Breast epithelium (tissue), 4 donors: ENCODE results near the gene ACSS2. TPM values are rescaled to one million over a fixed set of nuclear protein-coding genes. Genes with fewer than 3 reads are reported as not detected.

ENCODE experiments used
- DNase-seq, 2 donors: peaks; one replicate each; pipeline ENCODE4 v3.0.0-alpha.2; 2019; ENCODE audit warnings: low spot score in 2 of 2
- H3K27ac ChIP-seq, 2 donors: fragments of 200-600 bp; sonication (generic) in 1 of 2; one replicate each; pipeline ENCODE4 v1.5.1; 2016 to 2019; ENCODE audit warnings: mild to moderate bottlenecking in 1 of 2
- H3K27me3 ChIP-seq, 2 donors: fragments of 200-600 bp; sonication (generic) in 1 of 2; one replicate each; pipeline versions ENCODE4 v1.5.1 to v1.6.0; 2017 to 2019; ENCODE audit warnings: control low read depth in 1 of 2, mild to moderate bottlenecking in 1 of 2
- H3K36me3 ChIP-seq: fragments of 200-600 bp; one replicate; pipeline ENCODE4 v1.5.1; 2019
- H3K4me1 ChIP-seq, 2 donors: fragments of 200-600 bp; sonication (generic); one replicate each; pipeline ENCODE4 v1.5.1; 2016 to 2019; ENCODE audit warnings: control low read depth in 1 of 2
- H3K4me3 ChIP-seq, 3 donors: fragments of 200-600 bp; sonication (generic); 1 replicate in 2 of 3; 2 replicates in 1 of 3; pipeline ENCODE4 v1.5.1; 2016 to 2019; ENCODE audit warnings: mild to moderate bottlenecking in 3 of 3, moderate library complexity in 2 of 3
- H3K9me3 ChIP-seq, 2 donors: fragments of 200-600 bp; sonication (generic) in 1 of 2; one replicate each; pipeline ENCODE4 v1.5.1; 2016 to 2019; ENCODE audit warnings: control low read depth in 1 of 2
- CTCF ChIP-seq, 3 donors: fragments of 450-650 bp; IDR thresholded peaks; one replicate each; pipeline ENCODE4 v1.5.1; 2016 to 2017; ENCODE audit warnings: antibody characterized with exemption in 3 of 3, mild to moderate bottlenecking in 3 of 3, moderate library complexity in 3 of 3
- POLR2A ChIP-seq: fragments of 450-650 bp; IDR thresholded peaks from one replicate; pipeline ENCODE4 v1.6.1; 2016; ENCODE audit warnings: antibody characterized with exemption, mild to moderate bottlenecking, moderate library complexity
- POLR2AphosphoS5 ChIP-seq, 3 donors: sonication (generic); formaldehyde crosslinking; IDR thresholded peaks; one replicate each; pipeline ENCODE4 v1.6.1; 2017; ENCODE audit warnings: antibody characterized with exemption in 3 of 3
- intact Hi-C: fragments of 100-400 bp; cut with DNase I; formaldehyde crosslinking; loops from one replicate; pipeline ENCODE4 v1.15.1; 2023; ENCODE audit warnings: low total_unique reads
- total RNA-seq, 3 donors: library from RNA; depleted of rRNA; stranded (reverse); fragments of >200 nt; gene quantifications; one replicate each; pipeline ENCODE4 v1.1.0, GENCODE V29; 2016

Gene ACSS2
- total RNA-seq, 3 donors from 2014 or later = 70.1 to 137 (median 71.1) TPM

DNA sequence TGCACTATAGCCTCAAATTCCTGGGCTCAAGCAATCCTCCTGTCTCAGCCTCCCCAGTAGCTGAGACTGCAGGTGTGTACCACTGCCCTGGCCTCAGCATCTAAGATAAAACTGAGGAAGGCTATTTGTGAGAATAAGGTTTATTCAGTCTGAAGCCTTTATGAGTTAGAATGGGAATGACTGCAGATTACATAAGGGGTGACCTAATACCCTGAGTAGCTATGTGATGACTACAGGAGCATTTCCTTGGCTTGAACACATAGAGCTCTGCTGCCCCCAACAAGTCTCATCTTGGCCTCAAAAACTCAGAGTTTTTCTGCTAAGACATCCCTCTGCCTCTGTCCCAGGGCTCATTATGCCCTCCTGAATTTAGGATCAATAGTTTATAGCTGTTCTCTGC is 71.6 kb downstream of the ACSS2 start:
- intact Hi-C loops = no loop called here
- H3K36me3 ChIP-seq = no peaks in the 10 kb centered on the region

DNA sequence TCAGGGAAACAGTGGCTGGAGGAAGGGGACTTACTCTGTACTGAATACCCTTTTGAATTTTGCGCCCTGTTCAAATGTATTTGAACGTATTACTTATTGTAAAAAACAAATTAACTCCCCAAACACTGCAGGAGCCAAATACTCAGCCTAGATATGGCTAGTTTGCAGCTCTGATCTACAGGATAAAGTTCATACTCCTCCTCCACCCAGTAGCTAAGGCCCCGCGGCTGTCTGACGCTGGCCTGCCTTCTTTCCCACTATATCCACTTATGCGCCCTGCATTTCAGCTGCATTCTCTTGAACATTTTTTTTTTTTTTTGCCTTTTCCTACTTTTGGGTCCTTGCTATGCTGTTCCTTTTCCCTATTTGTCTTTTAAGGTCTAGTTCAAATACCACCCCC is 72.7 kb downstream of the ACSS2 start:
- intact Hi-C loops = no loop called here
- H3K4me3 ChIP-seq = no peak overlapping the region
- peak overlapping the region in 1 of 2 donors; percentile 8 for H3K27ac ChIP-seq
- no peaks in the 10 kb centered on the region for H3K36me3 ChIP-seq
- H3K4me1 ChIP-seq = no peaks in the 10 kb centered on the region
- H3K27me3 ChIP-seq = no peaks in the 10 kb centered on the region
- no peak for DNase-seq
- no peak for TF ChIP-seq POLR2AphosphoS5 (IDR thresholded peaks at IDR 0.05)
- no peak for TF ChIP-seq CTCF (IDR thresholded peaks at IDR 0.05)
- TF ChIP-seq POLR2A = no peak
- H3K9me3 ChIP-seq = no peaks in the 10 kb centered on the region

More for the DNA sequence above, 71.6 kb downstream of the ACSS2 start:
- no peak for DNase-seq
- Histone ChIP-seq H3K27ac (no peak overlapping the region), H3K9me3 (no peaks in the 10 kb centered on the region), H3K4me3 (no peak overlapping the region), H3K27me3 (no peaks in the 10 kb centered on the region), H3K4me1 (no peaks in the 10 kb centered on the region)
- TF ChIP-seq POLR2AphosphoS5 (IDR thresholded peaks at IDR 0.05) = no peak
- no peak for TF ChIP-seq CTCF (IDR thresholded peaks at IDR 0.05)
- no peak for TF ChIP-seq POLR2A

DNA sequence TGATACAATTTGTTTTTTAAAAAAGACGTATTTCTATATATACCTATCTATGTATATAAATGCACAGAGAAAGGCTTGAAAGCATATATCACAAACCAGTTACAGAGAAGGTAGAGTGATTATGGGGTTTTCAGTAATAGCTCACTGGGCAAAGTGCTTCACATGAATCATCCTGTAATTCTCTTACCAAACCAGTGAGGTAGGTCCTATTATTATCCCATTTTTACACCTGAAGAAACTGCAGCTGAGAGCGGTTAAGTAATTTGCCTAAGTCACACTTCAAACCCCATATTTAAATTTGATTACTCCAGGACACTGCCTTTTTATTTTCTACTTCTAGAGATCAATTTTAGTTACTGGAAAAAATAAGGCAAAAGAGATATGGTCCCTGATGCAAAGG is 74.8 kb downstream of the ACSS2 start:
- no peak overlapping the region for H3K4me3 ChIP-seq
- H3K9me3 ChIP-seq = no peaks in the 10 kb centered on the region
- DNase-seq = no peak
- intact Hi-C loops = no loop called here
- H3K4me1 ChIP-seq = peaks cover 0 to 1% of the 10 kb centered on the region in 2 donors
- H3K36me3 ChIP-seq = no peaks in the 10 kb centered on the region
- H3K27ac ChIP-seq = no peak overlapping the region
- TF ChIP-seq CTCF (IDR thresholded peaks at IDR 0.05) (no peak), POLR2AphosphoS5 (IDR thresholded peaks at IDR 0.05) (no peak), POLR2A (no peak)
- no peaks in the 10 kb centered on the region for H3K27me3 ChIP-seq

DNA sequence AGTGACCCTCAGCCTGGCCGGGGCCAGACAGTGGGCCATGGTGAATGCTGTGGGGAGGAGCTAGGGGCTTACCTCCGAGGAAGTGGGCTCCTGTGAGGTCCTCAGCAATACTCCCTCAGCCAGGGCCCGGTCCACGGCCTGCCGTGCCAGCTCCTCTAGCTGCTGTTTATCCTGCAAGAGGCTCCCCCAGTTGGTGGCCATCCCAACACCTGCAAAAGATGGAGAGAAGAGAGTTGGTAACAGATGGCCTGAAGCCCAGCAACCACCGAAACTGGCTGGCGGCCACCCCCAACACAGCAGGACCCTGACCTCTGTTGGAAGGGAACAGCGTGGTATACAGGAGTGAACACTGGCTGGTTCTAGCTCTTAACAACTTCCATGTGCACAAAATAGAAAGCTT is 75.2 kb downstream of the ACSS2 start:
- Histone ChIP-seq H3K4me1 (peaks cover 0 to 4% of the 10 kb centered on the region in 2 donors), H3K27me3 (no peaks in the 10 kb centered on the region), H3K9me3 (no peaks in the 10 kb centered on the region), H3K36me3 (no peaks in the 10 kb centered on the region), H3K4me3 (no peak overlapping the region), H3K27ac (no peak overlapping the region)
- DNase-seq = peak in 1 of 2 donors; percentile 28
- TF ChIP-seq POLR2AphosphoS5 (IDR thresholded peaks at IDR 0.05) (no peak), POLR2A (no peak), CTCF (IDR thresholded peaks at IDR 0.05) (no peak)
- intact Hi-C loops = no loop called here

DNA sequence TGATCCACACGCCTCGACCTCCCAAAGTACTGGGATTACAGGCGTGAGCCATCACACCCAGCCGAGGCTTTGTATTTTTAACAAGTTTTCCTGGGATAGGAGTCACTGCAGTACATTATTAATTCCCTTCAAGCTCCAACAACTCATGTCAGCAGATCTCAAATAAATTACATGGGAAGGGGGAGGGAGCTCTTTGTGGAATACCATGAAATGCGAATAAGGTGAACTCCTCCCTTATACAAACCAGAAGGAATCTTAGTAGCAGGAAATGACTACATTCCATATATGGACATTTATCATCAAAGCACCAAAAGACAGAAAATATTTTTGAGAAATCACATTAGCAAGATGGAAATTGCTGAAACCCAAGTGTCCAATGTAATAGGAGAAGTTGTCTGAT is 76.3 kb downstream of the ACSS2 start:
- no peaks in the 10 kb centered on the region for H3K9me3 ChIP-seq
- no peak overlapping the region for H3K27ac ChIP-seq
- no peaks in the 10 kb centered on the region for H3K36me3 ChIP-seq
- intact Hi-C loops = no loop called here
- H3K4me1 ChIP-seq = peaks cover 0 to 4% of the 10 kb centered on the region in 2 donors
- DNase-seq = no peak
- H3K4me3 ChIP-seq = no peak overlapping the region
- TF ChIP-seq POLR2A (no peak), CTCF (IDR thresholded peaks at IDR 0.05) (no peak), POLR2AphosphoS5 (IDR thresholded peaks at IDR 0.05) (no peak)
- no peaks in the 10 kb centered on the region for H3K27me3 ChIP-seq
